Sigmoid colon (tissue), 7 donors: Measurements from ENCODE around the gene TTLL11. TPM values are rescaled to one million over a fixed set of nuclear protein-coding genes. Genes with fewer than 3 reads are reported as not detected.
A peak's percentile ranks its signal among the peaks of the same experiment; 100 is the strongest.

ENCODE experiments used
- DNase-seq: peaks from one replicate; pipeline ENCODE4 v3.0.0-alpha.2; 2019
- H3K27ac ChIP-seq, 4 donors: fragments of 200-600 bp; sonication (generic); one replicate each; pipeline ENCODE4 v1.5.1; 2016 to 2019; ENCODE audit warnings: mild to moderate bottlenecking in 1 of 4
- H3K27me3 ChIP-seq, 3 donors: fragments of 200-600 bp; sonication (generic); one replicate each; pipeline ENCODE4 v1.5.1; 2019; ENCODE audit warnings: mild to moderate bottlenecking in 1 of 3
- H3K36me3 ChIP-seq, 4 donors: fragments of 200-600 bp; sonication (generic); one replicate each; pipeline ENCODE4 v1.5.1; 2016 to 2019
- H3K4me1 ChIP-seq, 4 donors: fragments of 200-600 bp; sonication (generic); one replicate each; pipeline ENCODE4 v1.5.1; 2017 to 2019
- H3K4me3 ChIP-seq, 4 donors: fragments of 200-600 bp; sonication (generic); one replicate each; pipeline ENCODE4 v1.5.1; 2017 to 2019; ENCODE audit warnings: mild to moderate bottlenecking in 2 of 4, moderate library complexity in 1 of 4
- H3K9me3 ChIP-seq, 4 donors: fragments of 200-600 bp in 3 of 4; sonication (generic) in 3 of 4; one replicate each; pipeline versions ENCODE4 v1.5.1 to v1.6.1; 2013 to 2019
- EP300 ChIP-seq, 4 donors: sonication (generic); formaldehyde crosslinking; IDR thresholded peaks; one replicate each; pipeline ENCODE4 v1.6.1; 2017; ENCODE audit warnings: antibody characterized with exemption in 4 of 4
- POLR2A ChIP-seq, 2 donors: fragments of 450-650 bp; IDR thresholded peaks; one replicate each; pipeline ENCODE4 v1.6.1; 2016; ENCODE audit warnings: antibody characterized with exemption in 2 of 2, mild to moderate bottlenecking in 2 of 2, moderate library complexity in 2 of 2
- POLR2AphosphoS5 ChIP-seq, 4 donors: sonication (generic); formaldehyde crosslinking; IDR thresholded peaks; one replicate each; pipeline ENCODE4 v1.6.1; 2017; ENCODE audit warnings: antibody characterized with exemption in 4 of 4
- WGBS, 2 donors: extraction: QIAGEN DNeasy Blood & Tissue Kit; methylation state at CpG; one replicate each; pipeline ENCODE4 v1.1.7; 2013; 5-methylcytosine and 5-hydroxymethylcytosine counted together
- intact Hi-C: fragments of 100-400 bp; cut with DNase I; formaldehyde crosslinking; loops from one replicate; pipeline ENCODE4 v1.15.1; 2023
- polyA plus RNA-seq, 3 donors: library from polyadenylated mRNA; stranded (reverse); fragments of 200-250 nt; gene quantifications; one replicate each; pipeline ENCODE4 v1.2.3, GENCODE V29; 2013
- total RNA-seq, 4 donors: library from RNA; depleted of rRNA; stranded (reverse); fragments of >200 nt; gene quantifications; one replicate each; pipeline ENCODE4 v1.1.0, GENCODE V29; 2016
- TF ChIP-seq, protein P1 (sequence below), 4 experiments: fragments of 450-650 bp in 3 of 4; fragments of 200-600 bp in 1 of 4; IDR thresholded peaks; one replicate each; pipeline ENCODE4 v1.5.1; 2016 to 2019; ENCODE audit warnings: antibody characterized with exemption in 4 of 4, mild to moderate bottlenecking in 3 of 4, moderate library complexity in 2 of 4
- donor health status: healthy with polysubstance abuse.
- donor health status: Bipolar disorder and iron deficiency.
- donor health status: healthy.

TTLL11 gene
- total and polyA plus RNA-seq, 7 donors: 4.2 to 40.7 (median 27.6) TPM

DNA sequence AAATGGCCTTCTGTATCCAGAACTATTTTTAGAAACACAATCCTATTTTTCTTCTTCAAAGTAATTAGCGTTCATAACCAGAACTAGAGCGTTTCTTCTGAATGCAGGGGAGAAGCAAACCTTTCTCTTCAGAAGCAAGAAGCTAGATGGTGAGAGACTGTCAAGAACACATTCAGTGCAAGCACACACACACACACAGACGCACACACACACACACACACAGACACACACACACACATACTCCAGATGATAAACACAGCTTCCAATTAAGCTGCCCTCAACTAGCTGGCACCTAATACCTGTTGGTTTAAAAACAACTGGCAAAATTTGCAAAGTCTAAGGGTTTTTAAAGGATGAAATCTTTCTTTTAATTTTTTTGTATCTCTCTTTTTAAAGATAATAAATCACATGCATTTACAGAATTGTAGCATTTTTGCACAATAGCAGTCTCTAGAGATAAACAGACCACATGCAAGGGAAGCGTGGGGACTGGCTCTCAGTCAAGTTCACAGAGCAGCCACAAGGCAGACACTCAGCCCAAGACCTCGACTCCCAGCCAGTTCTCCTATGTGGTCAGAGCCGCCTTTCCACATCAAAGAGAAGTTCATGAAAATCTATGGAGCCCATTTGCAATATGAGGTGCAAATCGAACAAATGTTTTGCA, 138.5 kb downstream of the TTLL11 start:
- WGBS, 2 donors: 63 to 77% methylated on average over 7 of the region's 7 CpGs
- Histone ChIP-seq H3K4me3 (no peak overlapping the region), H3K4me1 (no peaks in the 10 kb centered on the region), H3K27me3 (no peaks in the 10 kb centered on the region), H3K27ac (no peak overlapping the region), H3K36me3 (peaks cover 0 to 6% (median 0%) of the 10 kb centered on the region in 4 donors), H3K9me3 (no peaks in the 10 kb centered on the region)
- TF ChIP-seq, protein P1, sequence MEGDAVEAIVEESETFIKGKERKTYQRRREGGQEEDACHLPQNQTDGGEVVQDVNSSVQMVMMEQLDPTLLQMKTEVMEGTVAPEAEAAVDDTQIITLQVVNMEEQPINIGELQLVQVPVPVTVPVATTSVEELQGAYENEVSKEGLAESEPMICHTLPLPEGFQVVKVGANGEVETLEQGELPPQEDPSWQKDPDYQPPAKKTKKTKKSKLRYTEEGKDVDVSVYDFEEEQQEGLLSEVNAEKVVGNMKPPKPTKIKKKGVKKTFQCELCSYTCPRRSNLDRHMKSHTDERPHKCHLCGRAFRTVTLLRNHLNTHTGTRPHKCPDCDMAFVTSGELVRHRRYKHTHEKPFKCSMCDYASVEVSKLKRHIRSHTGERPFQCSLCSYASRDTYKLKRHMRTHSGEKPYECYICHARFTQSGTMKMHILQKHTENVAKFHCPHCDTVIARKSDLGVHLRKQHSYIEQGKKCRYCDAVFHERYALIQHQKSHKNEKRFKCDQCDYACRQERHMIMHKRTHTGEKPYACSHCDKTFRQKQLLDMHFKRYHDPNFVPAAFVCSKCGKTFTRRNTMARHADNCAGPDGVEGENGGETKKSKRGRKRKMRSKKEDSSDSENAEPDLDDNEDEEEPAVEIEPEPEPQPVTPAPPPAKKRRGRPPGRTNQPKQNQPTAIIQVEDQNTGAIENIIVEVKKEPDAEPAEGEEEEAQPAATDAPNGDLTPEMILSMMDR (IDR thresholded peaks at IDR 0.05): no peak
- TF ChIP-seq POLR2AphosphoS5 (IDR thresholded peaks at IDR 0.05): no peak
- no peak for TF ChIP-seq EP300 (IDR thresholded peaks at IDR 0.05)
- peak; percentile 85 for DNase-seq
- intact Hi-C loops: no loop called here

DNA sequence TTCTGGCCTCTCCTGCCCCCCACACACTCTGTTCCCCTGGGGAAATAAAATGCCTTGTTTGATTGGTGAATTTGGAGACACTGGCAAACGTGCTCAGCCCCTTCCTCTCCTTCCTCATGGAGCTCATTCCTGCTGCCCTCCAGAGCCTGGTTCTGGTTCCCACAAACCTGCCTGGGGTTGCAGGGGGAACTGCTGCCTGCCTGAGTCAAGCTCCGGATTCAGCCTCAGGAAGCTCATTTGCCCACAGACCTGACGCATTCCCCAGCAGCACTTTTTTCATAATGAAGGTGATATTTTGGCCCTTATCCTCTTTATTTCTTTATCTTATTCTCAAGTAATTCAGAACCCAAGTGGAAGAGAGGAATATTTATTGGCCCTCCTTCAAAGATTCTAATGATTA, 140.5 kb downstream of the TTLL11 start:
- H3K27ac ChIP-seq: no peak overlapping the region
- H3K9me3 ChIP-seq: no peaks in the 10 kb centered on the region
- no peak for DNase-seq
- TF ChIP-seq EP300 (IDR thresholded peaks at IDR 0.05) (no peak), POLR2A (IDR thresholded peaks at IDR 0.05) (no peak), POLR2AphosphoS5 (IDR thresholded peaks at IDR 0.05) (no peak)
- TF ChIP-seq, protein P1 (IDR thresholded peaks at IDR 0.05): no peak
- no peaks in the 10 kb centered on the region for H3K4me1 ChIP-seq
- no peaks in the 10 kb centered on the region for H3K27me3 ChIP-seq
- H3K36me3 ChIP-seq: peaks cover 0 to under 1% (median 0%) of the 10 kb centered on the region in 4 donors
- 68 to 85% methylated on average over 3 of the region's 3 CpGs for WGBS, 2 donors
- H3K4me3 ChIP-seq: no peak overlapping the region
- intact Hi-C loops: no loop called here

DNA sequence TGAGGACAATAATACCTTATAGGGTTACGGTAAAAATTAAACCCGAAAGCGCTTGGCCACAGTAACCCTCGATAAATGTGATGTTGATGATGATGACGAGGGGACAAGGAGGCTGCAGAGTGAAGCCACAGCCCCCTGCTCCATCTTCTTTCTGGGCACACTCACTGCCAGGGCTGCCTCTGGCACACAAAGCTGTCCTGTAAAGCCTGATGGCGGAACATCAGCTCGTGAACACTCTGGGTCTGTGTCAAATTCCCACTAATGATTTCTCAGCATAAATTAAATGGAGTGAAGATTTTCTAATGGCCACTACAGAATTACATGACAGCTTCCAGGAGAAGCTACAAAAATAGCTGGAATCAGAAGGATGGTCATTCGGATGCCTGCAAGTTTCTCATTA, 142.2 kb downstream of the TTLL11 start:
- Histone ChIP-seq H3K27me3 (no peaks in the 10 kb centered on the region), H3K36me3 (no peaks in the 10 kb centered on the region), H3K4me1 (no peaks in the 10 kb centered on the region), H3K9me3 (no peaks in the 10 kb centered on the region), H3K27ac (no peak overlapping the region), H3K4me3 (no peak overlapping the region)
- TF ChIP-seq POLR2A (IDR thresholded peaks at IDR 0.05): no peak
- no peak for TF ChIP-seq POLR2AphosphoS5 (IDR thresholded peaks at IDR 0.05)
- TF ChIP-seq EP300 (IDR thresholded peaks at IDR 0.05): no peak
- TF ChIP-seq, protein P1 (IDR thresholded peaks at IDR 0.05): no peak
- 84 to 95% methylated on average over 8 of the region's 8 CpGs for WGBS, 2 donors
- no peak for DNase-seq
- intact Hi-C loops: no loop called here

DNA sequence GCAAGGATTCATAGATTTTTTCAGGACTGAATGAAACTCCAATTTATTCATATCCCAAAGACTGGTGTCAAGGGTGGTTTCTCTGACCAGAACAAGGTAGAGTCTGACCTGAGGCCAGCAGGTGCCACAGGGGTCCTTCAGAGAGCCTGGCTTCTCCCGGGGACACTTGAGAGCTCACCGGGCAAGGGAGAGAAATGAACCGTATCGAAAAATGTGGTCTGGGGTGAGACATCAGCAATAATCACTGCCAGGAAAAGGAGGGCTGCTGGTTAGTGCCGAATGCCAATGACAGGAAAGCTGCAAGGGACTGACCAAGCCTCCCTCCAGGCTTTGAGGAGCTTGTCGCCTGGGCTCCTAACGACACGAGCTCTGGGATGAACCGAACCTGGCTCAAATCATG, 142.7 kb downstream of the TTLL11 start:
- 83 to 84% methylated on average over 9 of the region's 9 CpGs for WGBS, 2 donors
- no peaks in the 10 kb centered on the region for H3K9me3 ChIP-seq
- H3K4me3 ChIP-seq: no peak overlapping the region
- intact Hi-C loops: no loop called here
- no peak for TF ChIP-seq EP300 (IDR thresholded peaks at IDR 0.05)
- no peak for TF ChIP-seq POLR2A (IDR thresholded peaks at IDR 0.05)
- TF ChIP-seq POLR2AphosphoS5 (IDR thresholded peaks at IDR 0.05): no peak
- TF ChIP-seq, protein P1 (IDR thresholded peaks at IDR 0.05): no peak
- no peak overlapping the region for H3K27ac ChIP-seq
- no peaks in the 10 kb centered on the region for H3K27me3 ChIP-seq
- H3K4me1 ChIP-seq: no peaks in the 10 kb centered on the region
- no peak for DNase-seq
- no peaks in the 10 kb centered on the region for H3K36me3 ChIP-seq

DNA sequence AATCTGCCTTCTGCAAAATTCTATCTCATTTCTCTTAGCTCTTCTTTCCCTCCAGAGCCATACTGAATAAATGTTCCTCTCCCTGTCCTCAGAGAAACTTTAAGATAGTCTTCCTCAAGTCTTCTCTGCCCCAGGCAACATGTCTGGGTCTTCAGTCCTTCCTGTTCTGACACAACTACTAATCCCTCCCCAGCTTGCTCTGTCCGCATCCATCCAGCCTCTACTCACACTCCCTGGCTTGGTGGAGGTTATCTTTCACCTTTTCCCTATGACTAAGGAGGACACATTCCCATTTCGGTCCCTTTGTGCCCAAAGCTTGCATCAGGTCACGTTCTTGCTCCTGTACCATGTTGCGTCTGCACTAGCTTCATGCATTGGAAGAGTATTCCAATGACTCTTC, 143.3 kb downstream of the TTLL11 start:
- Histone ChIP-seq H3K36me3 (no peaks in the 10 kb centered on the region), H3K4me1 (no peaks in the 10 kb centered on the region), H3K27me3 (no peaks in the 10 kb centered on the region), H3K9me3 (no peaks in the 10 kb centered on the region), H3K27ac (no peak overlapping the region), H3K4me3 (no peak overlapping the region)
- TF ChIP-seq, protein P1 (IDR thresholded peaks at IDR 0.05): no peak
- TF ChIP-seq EP300 (IDR thresholded peaks at IDR 0.05) (no peak), POLR2A (IDR thresholded peaks at IDR 0.05) (no peak), POLR2AphosphoS5 (IDR thresholded peaks at IDR 0.05) (no peak)
- 94 to 98% methylated on average over 4 of the region's 4 CpGs for WGBS, 2 donors
- intact Hi-C loops: no loop called here
- no peak for DNase-seq
